GM03348 (cell line): ENCODE measurements around the gene DAPL1.

Experiments used
- DNase-seq: peaks from one replicate; pipeline ENCODE4 v3.0.0; 2012; ENCODE audit warnings: low spot score

DAPL1 gene

GRCh38 chr2:158795195-158795924 lies at the start of gene DAPL1:
Gene DAPL1 (plus strand): TSS chr2:158795317. CDS start chr2:158795373, 56 bp downstream.
- DNase-seq: no peak

GRCh38 chr2:158745866-158746382 lies 49.2 kb upstream of the DAPL1 start:
- no peak for DNase-seq

GRCh38 chr2:158746488-158746887 lies 48.6 kb upstream of the DAPL1 start:
- DNase-seq: no peak

- DNase-seq: no peak
Observed at GRCh38 chr2:158747281-158747680, 47.8 kb upstream of the DAPL1 start.

GRCh38 chr2:158748926-158749590 lies 46.1 kb upstream of the DAPL1 start:
- DNase-seq: no peak

GRCh38 chr2:158750458-158751125 lies 44.5 kb upstream of the DAPL1 start:
- no peak for DNase-seq

- DNase-seq: peak; percentile 86
Observed at GRCh38 chr2:158753641-158754611, 41.2 kb upstream of the DAPL1 start.

- DNase-seq: no peak
Observed at GRCh38 chr2:158755310-158756087, 39.6 kb upstream of the DAPL1 start.

- no peak for DNase-seq
Observed at GRCh38 chr2:158756331-158756730, 38.8 kb upstream of the DAPL1 start.

GRCh38 chr2:158756976-158757375 lies 38.1 kb upstream of the DAPL1 start:
- no peak for DNase-seq

- DNase-seq: no peak
Observed at GRCh38 chr2:158760887-158761286, 34.2 kb upstream of the DAPL1 start.

- peak; percentile 69 for DNase-seq
Observed at GRCh38 chr2:158761621-158762020, 33.5 kb upstream of the DAPL1 start.

- no peak for DNase-seq
Observed at GRCh38 chr2:158762336-158762735, 32.8 kb upstream of the DAPL1 start.

GRCh38 chr2:158766524-158766923 lies 28.6 kb upstream of the DAPL1 start:
- DNase-seq: no peak

GRCh38 chr2:158772306-158773078 lies 22.6 kb upstream of the DAPL1 start:
- DNase-seq: peak; percentile 35

- DNase-seq: peak; percentile 78
Observed at GRCh38 chr2:158773121-158773520, 22.0 kb upstream of the DAPL1 start.

- no peak for DNase-seq
Observed at GRCh38 chr2:158774681-158775080, 20.4 kb upstream of the DAPL1 start.

- DNase-seq: no peak
Observed at GRCh38 chr2:158775273-158776027, 19.7 kb upstream of the DAPL1 start.

- no peak for DNase-seq
Observed at GRCh38 chr2:158776231-158776630, 18.9 kb upstream of the DAPL1 start.
